Left cardiac atrium (tissue), 4 donors: ENCODE data around the gene PDSS2. TPM values are rescaled to one million over a fixed set of nuclear protein-coding genes. Genes with fewer than 3 reads are reported as not detected.
"Not testable (repeated sequence)": the region's sequence is repeated elsewhere in the genome, so short reads cannot be mapped to it uniquely, and the experiment has no call there.

Source experiments
- ATAC-seq, 2 donors: fragments of 200-7000 bp; cut with Tn5 transposase; one replicate each; pipeline ENCODE4 v1.9.1; 2020; ENCODE audit warnings: mild to moderate bottlenecking in 2 of 2, moderate library complexity in 2 of 2
- DNase-seq: peaks from one replicate; pipeline ENCODE4 v3.0.0-alpha.2; 2020
- intact Hi-C, 2 donors: fragments of 100-400 bp; cut with DNase I; formaldehyde crosslinking; loops; one replicate each; pipeline versions ENCODE4 v1.14.1 to v1.15.1; 2022 to 2023
- total RNA-seq, 2 donors: library from RNA; stranded (reverse); fragmentation: NEBNext Ultra II Directional; extraction: Animal tissue kit (Norgen Biotek cat#: 25700); gene quantifications; one replicate each; pipeline ENCODE4 v1.2.1, GENCODE V29; 2021
- donor health status: DM: no; HTN: yes; CAD: no.
- donor health status: DM: no; HTN: yes; CAD: no; lungs with severe emphysema.
- donor health status: DM: yes; HTN: yes; CAD: no.
- donor health status: Dilated cardiomyopathy.

Gene PDSS2
- total RNA-seq, 2 donors from 2014 or later, result 11.1 to 15.6 TPM

GRCh38 chr6:107386904-107387303 is 72.5 kb downstream of the PDSS2 start:
- no peak for DNase-seq
- intact Hi-C loops, result no loop called here
- no peak for ATAC-seq

GRCh38 chr6:107386340-107386739 is 73.0 kb downstream of the PDSS2 start:
- no peak for DNase-seq
- no peak for ATAC-seq
- intact Hi-C loops, result no loop called here

- ATAC-seq (no peak), DNase-seq (no peak)
- intact Hi-C loops, result no loop called here
These were observed 75.7 kb downstream of the PDSS2 start for GRCh38 chr6:107383705-107384104.

- no peak for ATAC-seq
- DNase-seq, result no peak
- intact Hi-C loops, result no loop called here
These were observed 85.1 kb downstream of the PDSS2 start for GRCh38 chr6:107374264-107374663.

GRCh38 chr6:107369493-107369892 is 89.9 kb downstream of the PDSS2 start:
- ATAC-seq (no peak), DNase-seq (no peak)
- intact Hi-C loops, result no loop called here

GRCh38 chr6:107368471-107368870 is 90.9 kb downstream of the PDSS2 start:
- intact Hi-C loops, result no loop called here
- no peak for ATAC-seq
- DNase-seq, result no peak

GRCh38 chr6:107364173-107364572 is 95.2 kb downstream of the PDSS2 start:
- ATAC-seq, DNase-seq, intact Hi-C loops: not testable (repeated sequence)

- no peak for DNase-seq
- intact Hi-C loops, result no loop called here
These were observed 97.4 kb downstream of the PDSS2 start for GRCh38 chr6:107361753-107362604.

GRCh38 chr6:107360476-107360875 is 98.9 kb downstream of the PDSS2 start:
- ATAC-seq (no peak), DNase-seq (no peak)
- intact Hi-C loops, result no loop called here

More at GRCh38 chr6:107361753-107362604, 97.4 kb downstream of the PDSS2 start:
- no peak for ATAC-seq

GRCh38 chr6:107357842-107358241 is 101.5 kb downstream of the PDSS2 start:
- ATAC-seq, result no peak
- intact Hi-C loops, result no loop called here
- DNase-seq, result no peak

GRCh38 chr6:107357031-107357430 is 102.3 kb downstream of the PDSS2 start:
- DNase-seq (no peak), ATAC-seq (no peak)
- intact Hi-C loops, result no loop called here

- peak; percentile 31 to 61 for ATAC-seq
- intact Hi-C loops, result no loop called here
These were observed 103.7 kb downstream of the PDSS2 start for GRCh38 chr6:107355659-107356058.

GRCh38 chr6:107354451-107354850 is 104.9 kb downstream of the PDSS2 start:
- no peak for DNase-seq
- no peak for ATAC-seq
- intact Hi-C loops, result no loop called here

More at GRCh38 chr6:107355659-107356058, 103.7 kb downstream of the PDSS2 start:
- DNase-seq, result no peak

- no peak for DNase-seq
- no peak for ATAC-seq
- intact Hi-C loops, result no loop called here
These were observed 105.5 kb downstream of the PDSS2 start for GRCh38 chr6:107353773-107354382.

- ATAC-seq (no peak), DNase-seq (no peak)
- intact Hi-C loops, result no loop called here
These were observed 111.1 kb downstream of the PDSS2 start for GRCh38 chr6:107348224-107348623.

- intact Hi-C loops, result no loop called here
- ATAC-seq (no peak), DNase-seq (no peak)
These were observed 114.0 kb downstream of the PDSS2 start for GRCh38 chr6:107345393-107345792.

GRCh38 chr6:107344981-107345380 is 114.4 kb downstream of the PDSS2 start:
- ATAC-seq (no peak), DNase-seq (no peak)
- intact Hi-C loops, result no loop called here

- DNase-seq, result no peak
- ATAC-seq, result no peak
- intact Hi-C loops, result no loop called here
These were observed 115.0 kb downstream of the PDSS2 start for GRCh38 chr6:107344383-107344782.

- no peak for ATAC-seq
These were observed 117.2 kb downstream of the PDSS2 start for GRCh38 chr6:107342144-107342543.

GRCh38 chr6:107340881-107341280 is 118.5 kb downstream of the PDSS2 start:
- intact Hi-C loops, result no loop called here
- ATAC-seq (no peak), DNase-seq (no peak)

More at GRCh38 chr6:107342144-107342543, 117.2 kb downstream of the PDSS2 start:
- no peak for DNase-seq
- intact Hi-C loops, result no loop called here
